ENCODE data around the gene UBE4A.

- TF ChIP-seq CTCF (IDR thresholded peaks at IDR 0.05; ENCODE audit: insufficient read depth, low read length, poor library complexity, severe bottlenecking), result no peak
- TF ChIP-seq EZH2phosphoT487 (conservative IDR thresholded peaks at IDR 0.05; ENCODE audit: low read length), result no peak
Observed at GRCh38 chr11:118373871-118374270, 14.5 kb downstream of the UBE4A start.

Measured in SU-DHL-6 (cell line).